Ascending aorta (tissue), 2 donors: ENCODE measurements around the gene GABRA5. TPM values are rescaled to one million over a fixed set of nuclear protein-coding genes. Genes with fewer than 3 reads are reported as not detected.

Experiments used
- DNase-seq, 2 donors: peaks; one replicate each; pipeline ENCODE4 v3.0.0-alpha.2; 2019; ENCODE audit warnings: low spot score in 2 of 2
- H3K27ac ChIP-seq, 2 donors: fragments of 200-600 bp; sonication (generic); one replicate each; pipeline ENCODE4 v1.5.1; 2016 to 2017; ENCODE audit warnings: mild to moderate bottlenecking in 1 of 2
- H3K27me3 ChIP-seq: fragments of 200-600 bp; sonication (generic); one replicate; pipeline ENCODE4 v1.5.1; 2017
- H3K36me3 ChIP-seq, 2 donors: fragments of 200-600 bp; sonication (generic); one replicate each; pipeline ENCODE4 v1.5.1; 2016
- H3K4me1 ChIP-seq, 2 donors: fragments of 200-600 bp; sonication (generic); one replicate each; pipeline ENCODE4 v1.5.1; 2016 to 2017; ENCODE audit warnings: mild to moderate bottlenecking in 1 of 2
- H3K4me3 ChIP-seq, 2 donors: fragments of 200-600 bp; sonication (generic); one replicate each; pipeline ENCODE4 v1.5.1; 2016 to 2017; ENCODE audit warnings: mild to moderate bottlenecking in 1 of 2
- H3K9me3 ChIP-seq, 2 donors: fragments of 200-600 bp; sonication (generic); one replicate each; pipeline ENCODE4 v1.5.1; 2016
- CTCF ChIP-seq, 3 experiments: fragments of 200-600 bp in 2 of 3; fragments of 450-650 bp in 1 of 3; sonication (generic) in 2 of 3; IDR thresholded peaks; one replicate each; pipeline ENCODE4 v1.5.1; 2016 to 2019; ENCODE audit warnings: antibody characterized with exemption in 3 of 3, mild to moderate bottlenecking in 1 of 3, moderate library complexity in 1 of 3
- intact Hi-C: fragments of 100-400 bp; cut with DNase I; formaldehyde crosslinking; loops from one replicate; pipeline ENCODE4 v1.15.1; 2023
- total RNA-seq: library from RNA; depleted of rRNA; stranded (reverse); fragments of >200 nt; gene quantifications from one replicate; pipeline ENCODE4 v1.1.0, GENCODE V29; 2016

The GABRA5 gene
- total RNA-seq, 1 donor from 2014 or later = not detected

GRCh38 chr15:26887926-26888666 lies 21.2 kb downstream of the GABRA5 start:
- H3K4me3 ChIP-seq = no peak overlapping the region
- no peaks in the 10 kb centered on the region for H3K36me3 ChIP-seq
- H3K27me3 ChIP-seq = no peaks in the 10 kb centered on the region
- H3K27ac ChIP-seq = no peak overlapping the region
- TF ChIP-seq CTCF (IDR thresholded peaks at IDR 0.05) = no peak
- no peak for DNase-seq
- H3K9me3 ChIP-seq = no peaks in the 10 kb centered on the region
- H3K4me1 ChIP-seq = peaks cover 0 to 3% of the 10 kb centered on the region in 2 donors
- intact Hi-C loops = no loop called here

GRCh38 chr15:26888761-26889160 lies 21.9 kb downstream of the GABRA5 start:
- Histone ChIP-seq H3K9me3 (no peaks in the 10 kb centered on the region), H3K4me3 (no peak overlapping the region), H3K27me3 (no peaks in the 10 kb centered on the region), H3K4me1 (peaks cover 0 to 3% of the 10 kb centered on the region in 2 donors), H3K27ac (no peak overlapping the region), H3K36me3 (no peaks in the 10 kb centered on the region)
- intact Hi-C loops = no loop called here
- DNase-seq = no peak
- TF ChIP-seq CTCF (IDR thresholded peaks at IDR 0.05) = no peak

- no peak for DNase-seq
- Histone ChIP-seq H3K27ac (no peak overlapping the region), H3K4me1 (peaks cover 0 to 3% of the 10 kb centered on the region in 2 donors), H3K9me3 (no peaks in the 10 kb centered on the region), H3K27me3 (no peaks in the 10 kb centered on the region), H3K4me3 (no peak overlapping the region), H3K36me3 (no peaks in the 10 kb centered on the region)
- intact Hi-C loops = no loop called here
- TF ChIP-seq CTCF (IDR thresholded peaks at IDR 0.05) = peak; percentile 31 to 68 (median 47)
Measured at GRCh38 chr15:26889298-26889898, 22.5 kb downstream of the GABRA5 start.

- no peak for DNase-seq
- TF ChIP-seq CTCF (IDR thresholded peaks at IDR 0.05) = no peak
- Histone ChIP-seq H3K9me3 (no peaks in the 10 kb centered on the region), H3K27me3 (no peaks in the 10 kb centered on the region), H3K27ac (no peak overlapping the region), H3K4me3 (no peak overlapping the region), H3K36me3 (no peaks in the 10 kb centered on the region), H3K4me1 (peaks cover 0 to 3% of the 10 kb centered on the region in 2 donors)
- intact Hi-C loops = no loop called here
Measured at GRCh38 chr15:26890451-26890850, 23.6 kb downstream of the GABRA5 start.

GRCh38 chr15:26890988-26891387 lies 24.1 kb downstream of the GABRA5 start:
- Histone ChIP-seq H3K36me3 (no peaks in the 10 kb centered on the region), H3K27me3 (no peaks in the 10 kb centered on the region), H3K27ac (no peak overlapping the region), H3K9me3 (no peaks in the 10 kb centered on the region), H3K4me1 (peaks cover 0 to 3% of the 10 kb centered on the region in 2 donors), H3K4me3 (no peak overlapping the region)
- DNase-seq = no peak
- no peak for TF ChIP-seq CTCF (IDR thresholded peaks at IDR 0.05)
- intact Hi-C loops = no loop called here
